Parathyroid adenoma (tissue), 2 donors: Measurements from ENCODE around the gene SEC31A.

Experiments used
- H2AFZ ChIP-seq: fragments of 300-600 bp; sonication (generic); one replicate; pipeline ENCODE4 v1.7.0; 2017; ENCODE audit warnings: antibody characterized with exemption, mild to moderate bottlenecking
- H3K27ac ChIP-seq: fragments of 300-600 bp; sonication (generic); one replicate; pipeline ENCODE4 v1.7.0; 2017
- H3K27me3 ChIP-seq: fragments of 300-600 bp; sonication (generic); one replicate; pipeline ENCODE4 v1.7.0; 2017; ENCODE audit warnings: low read length; ENCODE audit not compliant: control insufficient read depth, insufficient read depth
- H3K36me3 ChIP-seq: fragments of 300-600 bp; sonication (generic); one replicate; pipeline ENCODE4 v1.7.0; 2017; ENCODE audit warnings: low read length; ENCODE audit not compliant: control insufficient read depth, insufficient read depth
- H3K4me1 ChIP-seq: fragments of 300-600 bp; sonication (generic); one replicate; pipeline ENCODE4 v1.7.0; 2017; ENCODE audit warnings: control low read depth
- H3K4me2 ChIP-seq: fragments of 300-600 bp; sonication (generic); one replicate; pipeline ENCODE4 v1.7.0; 2017; ENCODE audit warnings: low read length
- H3K4me3 ChIP-seq: fragments of 300-600 bp; sonication (generic); one replicate; pipeline ENCODE4 v1.7.0; 2017; ENCODE audit warnings: low read depth, low read length
- H3K79me2 ChIP-seq: fragments of 300-600 bp; sonication (generic); one replicate; pipeline ENCODE4 v1.7.0; 2017; ENCODE audit warnings: control low read depth
- H3K9ac ChIP-seq: fragments of 300-600 bp; sonication (generic); one replicate; pipeline ENCODE4 v1.7.0; 2017; ENCODE audit warnings: mild to moderate bottlenecking
- H3K9me3 ChIP-seq: fragments of 300-600 bp; sonication (generic); one replicate; pipeline ENCODE4 v1.7.0; 2017; ENCODE audit warnings: low read length; ENCODE audit not compliant: control insufficient read depth
- TF ChIP-seq, protein P1 (sequence below): fragments of 300-600 bp; sonication (generic); IDR thresholded peaks from one replicate; pipeline ENCODE4 v1.7.0; 2017; ENCODE audit warnings: antibody characterized with exemption, mild to moderate bottlenecking
- donor health status: primary hyperparathyroidism.

The SEC31A gene

DNA sequence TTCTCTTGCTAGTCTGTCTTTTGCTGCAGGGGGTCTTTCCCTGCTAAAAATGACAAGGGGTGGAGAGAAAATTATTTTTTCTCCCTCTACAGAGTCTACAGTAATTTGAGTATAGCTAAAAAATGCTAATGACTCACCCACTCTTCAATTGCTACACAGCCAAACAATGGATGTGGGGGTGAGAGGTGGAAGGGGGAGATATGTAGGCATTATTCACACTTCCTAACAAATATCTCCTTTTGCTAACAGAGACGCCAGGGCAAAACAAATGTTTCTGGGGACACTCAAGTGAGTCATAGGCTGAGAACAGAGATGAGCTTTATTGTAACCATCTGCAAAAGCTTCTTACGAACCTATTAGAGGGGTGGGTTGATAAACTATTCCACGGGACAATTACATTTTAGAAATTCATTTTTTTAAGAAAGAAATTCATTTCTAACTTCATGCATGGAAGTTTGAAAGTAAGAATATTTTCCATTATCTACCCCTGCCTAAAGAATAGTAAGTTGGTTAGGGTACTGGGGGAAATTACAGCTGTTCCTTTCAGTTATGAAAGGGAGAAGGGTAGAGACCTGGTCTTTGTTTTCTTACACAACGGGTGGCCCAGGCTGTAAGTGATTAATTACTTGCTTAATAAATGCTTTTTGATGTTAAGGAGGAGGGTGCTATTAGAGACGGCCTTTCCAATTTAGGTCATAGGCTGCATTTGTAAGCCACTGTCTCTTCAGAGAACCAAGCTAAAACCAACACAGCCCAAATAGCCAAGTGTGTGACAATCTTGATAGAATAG lies 105.1 kb downstream of the SEC31A start:
- H3K9me3 ChIP-seq = no peaks in the 10 kb centered on the region
- no peak overlapping the region for H3K4me3 ChIP-seq
- no peaks in the 10 kb centered on the region for H3K79me2 ChIP-seq
- TF ChIP-seq, protein P1, sequence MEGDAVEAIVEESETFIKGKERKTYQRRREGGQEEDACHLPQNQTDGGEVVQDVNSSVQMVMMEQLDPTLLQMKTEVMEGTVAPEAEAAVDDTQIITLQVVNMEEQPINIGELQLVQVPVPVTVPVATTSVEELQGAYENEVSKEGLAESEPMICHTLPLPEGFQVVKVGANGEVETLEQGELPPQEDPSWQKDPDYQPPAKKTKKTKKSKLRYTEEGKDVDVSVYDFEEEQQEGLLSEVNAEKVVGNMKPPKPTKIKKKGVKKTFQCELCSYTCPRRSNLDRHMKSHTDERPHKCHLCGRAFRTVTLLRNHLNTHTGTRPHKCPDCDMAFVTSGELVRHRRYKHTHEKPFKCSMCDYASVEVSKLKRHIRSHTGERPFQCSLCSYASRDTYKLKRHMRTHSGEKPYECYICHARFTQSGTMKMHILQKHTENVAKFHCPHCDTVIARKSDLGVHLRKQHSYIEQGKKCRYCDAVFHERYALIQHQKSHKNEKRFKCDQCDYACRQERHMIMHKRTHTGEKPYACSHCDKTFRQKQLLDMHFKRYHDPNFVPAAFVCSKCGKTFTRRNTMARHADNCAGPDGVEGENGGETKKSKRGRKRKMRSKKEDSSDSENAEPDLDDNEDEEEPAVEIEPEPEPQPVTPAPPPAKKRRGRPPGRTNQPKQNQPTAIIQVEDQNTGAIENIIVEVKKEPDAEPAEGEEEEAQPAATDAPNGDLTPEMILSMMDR = no peak
- peaks cover 12% of the 10 kb centered on the region for H3K4me1 ChIP-seq
- H3K27ac ChIP-seq = no peak overlapping the region
- H3K9ac ChIP-seq = no peak overlapping the region
- H3K36me3 ChIP-seq = no peaks in the 10 kb centered on the region
- H3K27me3 ChIP-seq = no peaks in the 10 kb centered on the region
- no peak overlapping the region for H3K4me2 ChIP-seq
- no peak overlapping the region for H2AFZ ChIP-seq

DNA sequence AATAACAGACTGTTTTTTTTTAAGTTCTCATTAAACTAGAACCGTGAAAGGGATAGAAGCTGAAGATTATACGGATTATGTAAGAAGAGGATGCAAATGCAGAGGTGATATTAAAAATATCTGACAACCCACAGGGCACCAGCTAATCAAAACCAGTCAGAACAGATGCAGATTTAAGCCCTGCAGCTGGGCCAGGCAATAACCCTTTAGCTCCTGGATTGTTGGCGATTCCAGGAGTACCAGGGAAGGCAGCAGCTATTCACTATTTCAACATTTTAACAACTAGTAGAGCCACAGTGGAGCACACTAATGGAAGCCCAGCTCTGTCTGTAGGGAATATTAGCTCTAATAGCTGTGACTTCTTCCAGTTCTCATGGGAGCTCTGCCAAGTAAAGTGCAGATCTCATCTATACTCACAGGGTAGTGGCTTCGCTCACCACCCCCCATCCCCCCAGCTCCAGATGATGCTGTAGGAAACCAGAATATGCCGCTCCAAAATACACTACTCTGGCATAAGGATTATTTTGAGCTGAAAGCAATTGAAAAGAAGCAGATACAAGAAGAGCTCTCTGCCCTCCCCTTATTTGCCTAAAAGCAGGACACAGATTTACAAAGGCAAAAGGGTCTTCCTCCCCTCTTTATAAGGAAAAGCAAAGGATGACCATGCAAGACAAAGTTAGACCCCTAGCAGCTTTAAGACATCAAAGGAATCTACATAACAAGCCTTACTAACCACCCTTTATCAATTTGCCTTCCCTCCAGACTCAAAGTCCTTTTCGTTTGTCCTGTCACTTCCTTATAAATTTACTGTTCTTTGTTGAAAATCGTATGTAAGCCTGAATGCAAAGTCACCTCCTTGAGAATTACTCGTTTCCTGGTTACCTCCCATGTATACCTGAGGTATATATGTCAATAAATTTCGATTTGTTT lies 106.0 kb downstream of the SEC31A start:
- Histone ChIP-seq H3K4me3 (no peak overlapping the region), H3K27me3 (no peaks in the 10 kb centered on the region), H3K36me3 (no peaks in the 10 kb centered on the region), H3K79me2 (no peaks in the 10 kb centered on the region), H3K4me1 (peaks cover 13% of the 10 kb centered on the region), H3K4me2 (no peak overlapping the region), H3K27ac (no peak overlapping the region), H3K9me3 (no peaks in the 10 kb centered on the region), H3K9ac (no peak overlapping the region), H2AFZ (no peak overlapping the region)
- TF ChIP-seq, protein P1 = no peak

DNA sequence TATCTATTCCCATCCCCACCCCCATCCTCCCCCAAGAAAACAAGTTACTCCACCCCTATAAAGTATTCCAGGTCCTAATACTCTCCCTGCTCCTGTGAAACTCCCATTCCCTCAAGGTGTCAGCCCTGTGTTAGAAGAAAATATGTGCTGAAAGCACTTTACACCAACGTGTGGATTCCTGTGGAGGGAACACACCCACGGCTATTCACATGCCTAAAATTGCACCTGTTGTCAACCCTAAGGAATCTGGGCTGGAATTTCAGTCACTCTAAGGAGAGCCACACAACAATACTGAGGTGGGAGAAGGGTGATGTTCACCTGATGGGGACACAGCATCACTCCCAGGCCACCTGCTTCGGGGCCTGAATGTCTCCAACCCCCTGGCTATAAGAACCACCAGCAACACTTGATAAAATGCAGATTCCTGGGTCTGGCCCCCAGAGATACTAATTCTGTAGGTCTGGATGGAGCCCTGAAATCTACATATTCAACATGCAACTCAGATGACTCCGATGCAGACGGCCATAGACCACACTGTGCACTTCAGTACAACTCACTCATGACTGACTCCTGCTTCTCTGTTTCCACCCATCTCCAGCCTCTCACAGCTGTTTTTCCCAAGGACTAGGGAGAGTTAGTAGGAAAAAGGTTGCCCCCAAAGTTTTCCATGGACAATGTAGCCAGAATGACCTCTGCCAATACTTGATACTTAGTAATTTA lies 108.2 kb downstream of the SEC31A start:
- Histone ChIP-seq H3K9ac (no peak overlapping the region), H3K79me2 (no peaks in the 10 kb centered on the region), H2AFZ (no peak overlapping the region), H3K36me3 (no peaks in the 10 kb centered on the region), H3K27ac (no peak overlapping the region), H3K4me3 (no peak overlapping the region), H3K9me3 (no peaks in the 10 kb centered on the region), H3K4me1 (peaks cover 13% of the 10 kb centered on the region), H3K27me3 (no peaks in the 10 kb centered on the region), H3K4me2 (no peak overlapping the region)
- TF ChIP-seq, protein P1 = no peak

DNA sequence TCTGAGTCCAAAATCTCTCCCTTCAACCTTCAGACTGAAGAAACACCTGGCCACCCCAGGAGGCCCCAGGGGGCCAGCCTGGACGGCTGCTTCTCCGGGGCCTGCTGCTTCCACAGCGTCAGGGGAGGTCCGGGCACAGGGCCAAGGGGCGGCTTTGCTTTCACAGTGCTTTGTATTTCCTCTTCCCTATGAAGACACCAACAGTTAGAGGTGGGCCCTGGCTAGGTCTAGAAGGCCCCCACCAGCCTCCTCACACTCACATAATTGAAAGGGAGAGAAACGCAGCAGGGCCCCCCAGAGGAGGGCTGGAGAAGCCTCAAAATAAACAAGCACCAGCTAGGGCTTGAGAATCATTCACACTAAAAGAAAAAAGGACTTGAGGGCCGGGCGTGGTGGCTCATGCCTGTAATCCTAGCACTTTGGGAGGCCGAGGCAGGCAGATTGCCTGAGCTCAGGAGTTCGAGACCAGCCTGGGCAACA lies 110.2 kb downstream of the SEC31A start:
- H3K4me1 ChIP-seq = peaks cover 13% of the 10 kb centered on the region

More for the DNA sequence above, 110.2 kb downstream of the SEC31A start:
- no peaks in the 10 kb centered on the region for H3K36me3 ChIP-seq
- H2AFZ ChIP-seq = peak overlapping the region; percentile 68
- H3K9me3 ChIP-seq = no peaks in the 10 kb centered on the region
- no peaks in the 10 kb centered on the region for H3K79me2 ChIP-seq
- H3K9ac ChIP-seq = no peak overlapping the region
- peak overlapping the region; percentile 6 for H3K4me2 ChIP-seq
- H3K27ac ChIP-seq = peak overlapping the region; percentile 69
- TF ChIP-seq, protein P1 = no peak
- H3K4me3 ChIP-seq = no peak overlapping the region
- H3K27me3 ChIP-seq = no peaks in the 10 kb centered on the region
